A549 treated with CORT108297 at 1 μM for 4 hours (cell line): Measurements from ENCODE around the gene TCAP. TPM values are rescaled to one million over a fixed set of nuclear protein-coding genes. Genes with fewer than 3 reads are reported as not detected.

ENCODE experiments used
- total RNA-seq: library from RNA; stranded (reverse); fragments of 200-300 nt; extraction: Qiagen RNA extraction; gene quantifications from 5 replicates; pipeline ENCODE4 v1.2.3, GENCODE V29; 2022

TCAP gene
- 0.52 to 1.4 TPM (median 0.92 TPM) in 5 replicates for total RNA-seq

DNA sequence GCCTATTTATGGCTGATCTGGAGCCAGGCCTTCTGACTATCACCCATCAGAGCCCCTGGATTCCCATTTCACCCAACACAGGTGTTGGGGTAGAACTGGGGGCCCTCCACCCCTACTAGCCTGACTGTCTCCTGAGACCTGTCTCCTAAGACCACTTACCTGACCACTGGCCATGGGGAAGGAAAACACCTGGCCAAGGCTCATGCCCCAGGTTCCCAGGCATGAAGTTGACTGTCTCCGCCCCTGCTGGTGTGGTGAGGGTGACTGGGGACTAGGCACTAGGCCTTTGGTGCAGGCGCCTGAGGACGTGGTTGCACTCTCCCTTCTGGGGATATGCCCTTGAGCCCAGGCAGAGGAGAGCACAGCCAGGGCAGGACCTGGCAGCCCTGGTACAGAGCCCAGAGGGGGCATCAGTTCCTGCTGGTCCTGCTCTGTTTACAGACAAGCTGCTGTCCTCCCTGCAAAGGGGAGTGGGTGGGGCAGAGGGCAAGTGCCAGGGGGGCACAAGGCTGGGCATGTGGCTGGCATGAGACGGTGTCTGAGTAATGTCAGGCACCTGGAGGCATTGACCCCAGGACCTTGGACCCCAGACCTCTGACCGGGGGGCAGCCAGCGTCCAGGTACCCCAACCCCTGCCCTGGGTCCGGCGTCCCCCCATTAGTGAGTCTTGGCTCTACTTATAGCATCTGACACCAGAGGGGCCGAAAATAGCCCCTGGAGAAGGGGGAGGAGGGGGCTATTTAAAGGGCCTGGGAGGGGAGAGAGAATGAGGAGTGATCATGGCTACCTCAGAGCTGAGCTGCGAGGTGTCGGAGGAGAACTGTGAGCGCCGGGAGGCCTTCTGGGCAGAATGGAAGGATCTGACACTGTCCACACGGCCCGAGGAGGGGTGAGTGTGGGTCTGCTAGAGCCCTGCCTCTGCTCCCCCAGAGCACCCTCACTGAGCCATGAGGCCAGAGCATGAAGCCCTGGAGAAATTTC lies at the start of gene TCAP:
Gene TCAP (plus strand): TSS at position 769 of the 981 bp plus-strand sequence. CDS start 11 bp downstream, at position 780.

GRCh38 chr17:39626171-39627046 lies 38.7 kb upstream of the TCAP start, which contains the start of gene PPP1R1B:
Gene PPP1R1B (plus strand): TSS chr17:39626952. CDS start chr17:39627393, 441 bp downstream.

DNA sequence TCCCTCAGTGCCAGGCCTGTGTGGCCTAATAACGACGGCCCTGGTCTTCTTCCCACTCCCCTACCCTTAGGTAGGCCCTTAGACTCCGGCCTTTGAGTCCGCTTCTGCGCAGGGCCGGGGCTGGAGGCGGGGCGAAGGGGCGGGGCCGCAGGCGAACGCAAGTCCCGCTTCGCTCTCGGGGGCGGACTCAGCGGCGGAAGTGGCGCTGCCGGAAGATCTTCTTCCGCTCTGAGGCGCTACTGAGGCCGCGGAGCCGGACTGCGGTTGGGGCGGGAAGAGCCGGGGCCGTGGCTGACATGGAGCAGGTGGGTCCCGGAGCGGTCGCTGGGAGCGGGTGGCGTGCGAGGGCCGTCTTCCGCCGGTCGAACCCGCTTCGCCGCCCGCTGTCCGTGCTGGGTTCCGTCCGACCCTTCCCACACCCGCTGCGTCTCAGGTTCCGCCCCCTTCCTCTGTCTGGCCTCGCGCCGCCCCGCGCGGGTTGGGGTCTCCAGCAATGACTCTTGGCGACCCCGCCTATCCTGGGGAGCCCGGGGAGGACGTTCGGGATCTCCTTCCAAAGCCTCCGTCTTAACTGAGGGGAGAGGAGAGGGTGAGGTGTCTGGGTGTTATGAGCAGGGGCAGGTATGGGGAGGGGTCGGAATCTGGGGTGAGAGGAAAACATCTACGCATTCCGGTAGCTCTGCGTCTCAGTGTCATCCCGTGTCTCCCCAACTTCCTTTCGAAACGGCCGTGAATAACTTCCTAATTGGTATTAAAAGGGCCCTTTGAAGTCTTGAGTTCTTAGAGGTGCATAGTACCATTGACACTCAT lies 28.0 kb upstream of the TCAP start, which contains the start of gene STARD3:
Gene STARD3 (plus strand): TSS at position 218 of the 810 bp plus-strand sequence. CDS start 16,388 bp downstream, outside the sequence.

DNA sequence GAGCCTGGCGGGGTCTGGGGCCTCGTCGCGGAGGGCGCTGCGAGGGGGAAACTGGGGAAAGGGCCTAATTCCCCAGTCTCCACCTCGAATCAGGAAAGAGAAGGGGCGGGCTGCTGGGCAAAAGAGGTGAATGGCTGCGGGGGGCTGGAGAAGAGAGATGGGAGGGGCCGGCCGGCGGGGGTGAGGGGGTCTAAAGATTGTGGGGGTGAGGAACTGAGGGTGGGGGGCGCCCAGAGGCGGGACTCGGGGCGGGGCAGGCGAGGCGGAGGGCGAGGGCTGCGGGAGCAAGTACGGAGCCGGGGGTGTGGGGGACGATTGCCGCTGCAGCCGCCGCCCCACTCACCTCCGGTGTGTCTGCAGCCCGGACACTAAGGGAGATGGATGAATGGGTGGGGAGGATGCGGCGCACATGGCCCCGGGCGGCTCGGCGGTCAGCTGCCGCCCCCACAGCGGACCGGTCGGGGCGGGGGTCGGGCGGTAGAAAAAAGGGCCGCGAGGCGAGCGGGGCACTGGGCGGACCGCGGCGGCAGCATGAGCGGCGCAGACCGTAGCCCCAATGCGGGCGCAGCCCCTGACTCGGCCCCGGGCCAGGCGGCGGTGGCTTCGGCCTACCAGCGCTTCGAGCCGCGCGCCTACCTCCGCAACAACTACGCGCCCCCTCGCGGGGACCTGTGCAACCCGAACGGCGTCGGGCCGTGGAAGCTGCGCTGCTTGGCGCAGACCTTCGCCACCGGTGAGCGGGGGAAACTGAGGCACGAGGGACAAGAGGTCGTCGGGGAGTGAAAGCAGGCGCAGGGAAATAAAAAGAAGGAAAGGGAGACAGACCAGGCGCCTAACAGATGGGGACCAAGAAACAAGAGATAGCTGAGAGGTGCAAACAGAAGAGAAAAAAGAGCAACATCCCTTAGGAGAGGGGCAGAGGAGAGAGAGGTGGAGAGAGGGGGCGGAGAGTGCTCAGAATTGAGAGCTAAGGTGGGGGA lies 3.1 kb downstream of the TCAP start, which contains the start of gene PNMT:
Gene PNMT (plus strand): TSS at position 509 of the 980 bp plus-strand sequence. CDS start 23 bp downstream, at position 532.

GRCh38 chr17:39687546-39688474 lies 22.7 kb downstream of the TCAP start, which contains the start of gene PGAP3:
Gene PGAP3 (minus strand): TSS chr17:39688057. CDS start chr17:39688014, 43 bp downstream.

GRCh38 chr17:39699818-39700147 lies 34.6 kb downstream of the TCAP start, which contains the start of gene ERBB2:
Gene ERBB2 (plus strand): TSS chr17:39700064. CDS start chr17:39700239, 175 bp downstream.

Other genes starting within 250 kb of the TCAP start
- gene MED1, start 214.1 kb upstream of the TCAP start, total RNA-seq = 25.2 to 34.2 TPM (median 31.3 TPM) in 5 replicates
- gene CDK12, start 203.9 kb upstream of the TCAP start, total RNA-seq = 31.4 to 38.5 TPM (median 36.8 TPM) in 5 replicates
- 0.05 TPM in 1 of 5 replicates, not detected in the others for gene NEUROD2, start 57.4 kb upstream of the TCAP start, total RNA-seq
- 0.09 TPM in 1 of 5 replicates, not detected in the others for gene PPP1R1B, start 38.4 kb upstream of the TCAP start, total RNA-seq
- 53.6 to 62.7 TPM (median 60.6 TPM) in 5 replicates for gene STARD3, start 28.2 kb upstream of the TCAP start, total RNA-seq
- gene PNMT, start 3.1 kb downstream of the TCAP start, total RNA-seq = 0.13 to 0.21 TPM (median 0.20 TPM) in 3 of 5 replicates, not detected in the others
- gene PGAP3, start 22.7 kb downstream of the TCAP start, total RNA-seq = 6.7 to 8.3 TPM (median 8.1 TPM) in 5 replicates
- gene ERBB2, start 34.7 kb downstream of the TCAP start, total RNA-seq = 29.6 to 39.0 TPM (median 38.1 TPM) in 5 replicates
- 89.2 to 101 TPM (median 94.6 TPM) in 5 replicates for gene MIEN1, start 65.2 kb downstream of the TCAP start, total RNA-seq
- 3.9 to 7.3 TPM (median 6.6 TPM) in 5 replicates for gene GRB7, start 72.6 kb downstream of the TCAP start, total RNA-seq
- gene IKZF3, start 199.0 kb downstream of the TCAP start, total RNA-seq = not detected in 5 replicates
- gene ZPBP2, start 202.9 kb downstream of the TCAP start, total RNA-seq = not detected in 5 replicates